DND-41 (cell line): ENCODE measurements around the gene WWC1.

Experiments used
- ATAC-seq: fragments of 200-7000 bp; cut with Tn5 transposase; 3 replicates; pipeline ENCODE4 v1.9.1; 2021; ENCODE audit warnings: low read depth; ENCODE audit not compliant: insufficient read depth
- DNase-seq: peaks from one replicate; pipeline ENCODE4 v3.0.0-alpha.2; 2020
- H2AFZ ChIP-seq: 2 replicates; pipeline ENCODE4 v1.6.0; 2012; ENCODE audit warnings: low read depth, low read length
- H3K27ac ChIP-seq: 2 replicates; pipeline ENCODE4 v1.5.1; 2012; ENCODE audit warnings: low read length, inconsistent platforms
- H3K27me3 ChIP-seq: fragments of 200-600 bp; sonication (generic); 2 replicates; pipeline ENCODE4 v1.6.0; 2012; ENCODE audit warnings: low read length, mild to moderate bottlenecking, inconsistent platforms; ENCODE audit not compliant: insufficient read depth, poor library complexity
- H3K36me3 ChIP-seq: 2 replicates; pipeline ENCODE4 v1.5.1; 2012; ENCODE audit warnings: low read length, inconsistent platforms; ENCODE audit not compliant: insufficient read depth
- H3K4me1 ChIP-seq: 2 replicates; pipeline ENCODE4 v1.5.1; 2012; ENCODE audit warnings: mild to moderate bottlenecking, low read length; ENCODE audit not compliant: insufficient read depth
- H3K4me2 ChIP-seq: 2 replicates; pipeline ENCODE4 v1.6.0; 2012; ENCODE audit warnings: mild to moderate bottlenecking, moderate library complexity, low read length, inconsistent platforms; ENCODE audit not compliant: insufficient read depth
- H3K4me3 ChIP-seq, 2 experiments: fragments of 200-600 bp in 1 of 2; shearing (Covaris generic) in 1 of 2; 2 replicates each; pipeline ENCODE4 v1.5.1; 2012 to 2016; ENCODE audit warnings: inconsistent platforms in 2 of 2, low read length in 2 of 2, mild to moderate bottlenecking in 2 of 2, low read depth in 1 of 2, moderate library complexity in 1 of 2
- H3K79me2 ChIP-seq: 2 replicates; pipeline ENCODE4 v1.6.0; 2012; ENCODE audit warnings: low read length, inconsistent platforms; ENCODE audit not compliant: insufficient read depth
- H3K9ac ChIP-seq: 2 replicates; pipeline ENCODE4 v1.6.0; 2012; ENCODE audit warnings: low read depth, mild to moderate bottlenecking, inconsistent platforms, low read length, moderate library complexity
- H3K9me3 ChIP-seq: 2 replicates; pipeline ENCODE4 v1.5.1; 2012; ENCODE audit warnings: low read length, moderate library complexity, mild to moderate bottlenecking, inconsistent platforms; ENCODE audit not compliant: insufficient read depth, severe bottlenecking
- H4K20me1 ChIP-seq: 2 replicates; pipeline ENCODE4 v1.6.0; 2012; ENCODE audit warnings: low read length; ENCODE audit not compliant: insufficient read depth
- CTCF ChIP-seq: IDR thresholded peaks from 2 replicates; pipeline ENCODE4 v1.5.1; 2012; ENCODE audit warnings: borderline replicate concordance, low read length, moderate library complexity, mild to moderate bottlenecking; ENCODE audit not compliant: poor library complexity, severe bottlenecking; ENCODE audit errors: extremely low read depth
- EZH2 ChIP-seq: IDR thresholded peaks from 3 replicates; pipeline ENCODE4 v1.6.1; 2012; ENCODE audit warnings: borderline replicate concordance, low read depth, mild to moderate bottlenecking, moderate library complexity, low read length, inconsistent platforms; ENCODE audit not compliant: severe bottlenecking

Gene WWC1

GRCh38 chr5:168377525-168377924, 86.1 kb downstream of the WWC1 start:
- Histone ChIP-seq H3K27me3 (peaks cover 4% of the 10 kb centered on the region), H3K9me3 (no peaks in the 10 kb centered on the region), H3K9ac (no peak overlapping the region), H3K36me3 (no peaks in the 10 kb centered on the region), H3K4me2 (no peak overlapping the region), H3K79me2 (no peaks in the 10 kb centered on the region), H4K20me1 (no peaks in the 10 kb centered on the region), H2AFZ (no peak overlapping the region), H3K4me1 (no peaks in the 10 kb centered on the region), H3K4me3 (no peak overlapping the region), H3K27ac (no peak overlapping the region)
- ATAC-seq (peak; percentile 19; the same call in 1 of the 3 replicates), DNase-seq (peak; percentile 15)
- TF ChIP-seq EZH2, result no peak
- TF ChIP-seq CTCF, result no peak

GRCh38 chr5:168378741-168379140, 87.3 kb downstream of the WWC1 start:
- no peak overlapping the region for H3K4me3 ChIP-seq
- DNase-seq (no peak), ATAC-seq (no peak)
- TF ChIP-seq CTCF, result no peak
- no peaks in the 10 kb centered on the region for H3K36me3 ChIP-seq
- peaks cover 4% of the 10 kb centered on the region for H3K27me3 ChIP-seq
- H2AFZ ChIP-seq, result no peak overlapping the region
- no peak overlapping the region for H3K9ac ChIP-seq
- H3K4me1 ChIP-seq, result peaks cover 7% of the 10 kb centered on the region; the same call in 1 of the 2 replicates
- H3K9me3 ChIP-seq, result no peaks in the 10 kb centered on the region
- no peaks in the 10 kb centered on the region for H3K79me2 ChIP-seq
- H3K27ac ChIP-seq, result no peak overlapping the region
- no peaks in the 10 kb centered on the region for H4K20me1 ChIP-seq
- no peak overlapping the region for H3K4me2 ChIP-seq

GRCh38 chr5:168382421-168382820, 91.0 kb downstream of the WWC1 start:
- ATAC-seq, result no peak
- H3K4me3 ChIP-seq, result no peak overlapping the region
- no peak overlapping the region for H3K9ac ChIP-seq
- no peaks in the 10 kb centered on the region for H3K79me2 ChIP-seq
- DNase-seq, result no peak
- TF ChIP-seq EZH2, result no peak
- TF ChIP-seq CTCF, result no peak
- H3K9me3 ChIP-seq, result peaks cover 3% of the 10 kb centered on the region
- H3K4me2 ChIP-seq, result no peak overlapping the region
- no peaks in the 10 kb centered on the region for H4K20me1 ChIP-seq
- no peak overlapping the region; the same call in 1 of the 2 replicates for H2AFZ ChIP-seq
- no peak overlapping the region for H3K27ac ChIP-seq
- H3K27me3 ChIP-seq, result no peaks in the 10 kb centered on the region
- H3K4me1 ChIP-seq, result peaks cover 7% of the 10 kb centered on the region; the same call in 1 of the 2 replicates
- H3K36me3 ChIP-seq, result no peaks in the 10 kb centered on the region

GRCh38 chr5:168390491-168390890, 99.0 kb downstream of the WWC1 start:
- Histone ChIP-seq H3K27me3 (no peaks in the 10 kb centered on the region), H4K20me1 (no peaks in the 10 kb centered on the region), H3K27ac (no peak overlapping the region), H3K79me2 (no peaks in the 10 kb centered on the region), H3K4me3 (no peak overlapping the region), H3K9ac (no peak overlapping the region), H3K36me3 (no peaks in the 10 kb centered on the region), H3K9me3 (no peaks in the 10 kb centered on the region), H3K4me1 (no peaks in the 10 kb centered on the region), H3K4me2 (no peak overlapping the region), H2AFZ (no peak overlapping the region)
- DNase-seq (no peak), ATAC-seq (no peak)
- TF ChIP-seq CTCF, result no peak
